H1 (cell line): Measurements from ENCODE around the gene SH3D19. TPM values are rescaled to one million over a fixed set of nuclear protein-coding genes. Genes with fewer than 3 reads are reported as not detected.

Experiments
- CTCF ChIA-PET: fragments of 300-600 bp; sonication (Branson Sonifier 250); formaldehyde crosslinking; loops from one replicate; lab custom pipeline; 2021; ENCODE audit not compliant: partially characterized antibody; lab: Charles Lee
- POLR2A ChIA-PET: fragments of 300-600 bp; sonication (Branson Sonifier 250); formaldehyde crosslinking; loops from one replicate; lab custom pipeline; 2021; ENCODE audit warnings: inconsistent platforms; ENCODE audit not compliant: partially characterized antibody; lab: Charles Lee
- DNase-seq, 2 experiments: peaks; one replicate each; pipeline versions ENCODE4 v3.0.0 to v3.0.0-alpha.2; 2010 to 2022; ENCODE audit warnings: low spot score in 2 of 2, low read depth in 1 of 2, mixed read lengths in 1 of 2
- FAIRE-seq: peaks from 2 replicates; lab custom pipeline; 2011; peaks lifted over from hg19 to GRCh38; lab: Jason Lieb, UNC
- H2AFZ ChIP-seq: 2 replicates; pipeline ENCODE4 v1.8.1; 2012; ENCODE audit warnings: low read length, inconsistent platforms
- H2AK5ac ChIP-seq: 2 replicates; pipeline ENCODE4 v1.6.1; 2013; ENCODE audit warnings: low read depth, low read length
- H2BK120ac ChIP-seq: replicated peaks from 2 replicates; pipeline ENCODE3; 2013; ENCODE audit warnings: low read depth, low read length, inconsistent platforms
- H2BK12ac ChIP-seq: 2 replicates; pipeline ENCODE4 v1.6.1; 2013; ENCODE audit warnings: low read depth, low read length
- H2BK15ac ChIP-seq: 2 replicates; pipeline ENCODE4 v1.6.1; 2013; ENCODE audit warnings: low read length
- H2BK20ac ChIP-seq: 2 replicates; pipeline ENCODE4 v1.6.1; 2013; ENCODE audit warnings: low read length
- H2BK5ac ChIP-seq: 2 replicates; pipeline ENCODE4 v1.6.1; 2013; ENCODE audit warnings: low read depth, low read length
- H3K14ac ChIP-seq: 2 replicates; pipeline ENCODE4 v1.6.1; 2013; ENCODE audit warnings: inconsistent platforms; ENCODE audit not compliant: insufficient read length
- H3K18ac ChIP-seq: 2 replicates; pipeline ENCODE4 v1.6.1; 2013; ENCODE audit warnings: low read length; ENCODE audit errors: extremely low read depth
- H3K23ac ChIP-seq: 2 replicates; pipeline ENCODE4 v1.6.1; 2013; ENCODE audit warnings: inconsistent platforms; ENCODE audit not compliant: insufficient read length
- H3K23me2 ChIP-seq: 2 replicates; pipeline ENCODE4 v1.6.1; 2013; ENCODE audit warnings: low read depth, low read length
- H3K27ac ChIP-seq: 2 replicates; pipeline ENCODE4 v1.6.1; 2011; ENCODE audit warnings: low read depth, low read length, inconsistent platforms
- H3K27me3 ChIP-seq, 4 experiments: replicated peaks in 1 of 4; 1 replicate in 1 of 4; 2 replicates in 3 of 4; pipeline versions ENCODE4 v1.6.1 to v1.8.1; 2011 to 2013; ENCODE audit warnings: low read length in 3 of 4, mild to moderate bottlenecking in 3 of 4, inconsistent platforms in 2 of 4, mixed read lengths in 2 of 4, moderate library complexity in 1 of 4; ENCODE audit not compliant: control insufficient read depth in 3 of 4, insufficient read depth in 3 of 4; ENCODE audit errors: extremely low read depth in 1 of 4
- H3K36me3 ChIP-seq, 4 experiments: 2 replicates each; pipeline versions ENCODE4 v1.6.1 to v1.8.1; 2011 to 2013; ENCODE audit warnings: mild to moderate bottlenecking in 4 of 4, low read length in 3 of 4, moderate library complexity in 2 of 4, control low read depth in 1 of 4, inconsistent platforms in 1 of 4; ENCODE audit not compliant: insufficient read depth in 4 of 4, control insufficient read depth in 2 of 4
- H3K4ac ChIP-seq: replicated peaks from 2 replicates; pipeline ENCODE3; 2013; ENCODE audit warnings: low read length, low read depth, mixed read lengths, inconsistent platforms; ENCODE audit not compliant: insufficient read length
- H3K4me1 ChIP-seq, 4 experiments: replicated peaks in 1 of 4; 1 replicate in 1 of 4; 2 replicates in 3 of 4; pipeline versions ENCODE4 v1.6.1 to v1.8.1; 2011 to 2013; ENCODE audit warnings: low read length in 3 of 4, inconsistent platforms in 2 of 4, mixed read lengths in 1 of 4; ENCODE audit not compliant: insufficient read depth in 4 of 4, control insufficient read depth in 3 of 4
- H3K4me2 ChIP-seq, 2 experiments: 2 replicates each; pipeline versions ENCODE4 v1.6.1 to v1.8.1; 2011 to 2013; ENCODE audit warnings: low read depth in 2 of 2, low read length in 2 of 2, control low read depth in 1 of 2, inconsistent platforms in 1 of 2, mild to moderate bottlenecking in 1 of 2; ENCODE audit not compliant: insufficient read depth in 1 of 2
- H3K4me3 ChIP-seq, 4 experiments: fragments of 200-600, 300-600 bp in 1 of 4; sonication (generic), shearing (Covaris generic), sonication (Bioruptor Twin) in 1 of 4; 2 replicates each; pipeline versions ENCODE4 v1.5.1 to v1.8.1; 2011 to 2016; ENCODE audit warnings: low read length in 4 of 4, low read depth in 3 of 4, control low read depth in 2 of 4, inconsistent platforms in 2 of 4, mild to moderate bottlenecking in 2 of 4, mixed read lengths in 1 of 4, moderate library complexity in 1 of 4; ENCODE audit not compliant: insufficient read depth in 2 of 4; ENCODE audit errors: extremely low read depth in 1 of 4
- H3K56ac ChIP-seq: replicated peaks from 2 replicates; pipeline ENCODE3; 2013; ENCODE audit warnings: low read depth, mild to moderate bottlenecking, mixed read lengths, low read length, inconsistent platforms; ENCODE audit not compliant: insufficient read length
- H3K79me1 ChIP-seq: 2 replicates; pipeline ENCODE4 v1.6.1; 2013; ENCODE audit warnings: low read depth, low read length, control low read depth
- H3K79me2 ChIP-seq, 2 experiments: 2 replicates each; pipeline versions ENCODE4 v1.6.1 to v1.8.1; 2012 to 2013; ENCODE audit warnings: low read length in 2 of 2, mild to moderate bottlenecking in 2 of 2, inconsistent platforms in 1 of 2; ENCODE audit not compliant: insufficient read depth in 2 of 2, control insufficient read depth in 1 of 2
- H3K9ac ChIP-seq, 4 experiments: replicated peaks in 1 of 4; 1 replicate in 1 of 4; 2 replicates in 3 of 4; pipeline versions ENCODE4 v1.6.1 to v1.8.1; 2011 to 2013; ENCODE audit warnings: low read depth in 3 of 4, low read length in 3 of 4, control low read depth in 2 of 4, mild to moderate bottlenecking in 2 of 4, moderate library complexity in 2 of 4, inconsistent platforms in 1 of 4; ENCODE audit errors: extremely low read depth in 1 of 4
- H3K9me3 ChIP-seq, 2 experiments: 2 replicates each; pipeline versions ENCODE4 v1.6.1 to v1.8.1; 2012 to 2013; ENCODE audit warnings: mild to moderate bottlenecking in 2 of 2, moderate library complexity in 2 of 2, control low read depth in 1 of 2, inconsistent platforms in 1 of 2, low read depth in 1 of 2, low read length in 1 of 2, mixed read lengths in 1 of 2; ENCODE audit not compliant: insufficient read depth in 2 of 2
- H4K20me1 ChIP-seq, 2 experiments: replicated peaks in 1 of 2; 2 replicates each; pipeline versions ENCODE3 to v1.8.1; 2011 to 2013; ENCODE audit warnings: inconsistent platforms in 2 of 2, low read length in 2 of 2, mild to moderate bottlenecking in 1 of 2; ENCODE audit not compliant: insufficient read depth in 2 of 2, control insufficient read depth in 1 of 2
- H4K5ac ChIP-seq: 2 replicates; pipeline ENCODE4 v1.6.1; 2013; ENCODE audit warnings: low read length, low read depth, mixed read lengths, inconsistent platforms; ENCODE audit not compliant: insufficient read length
- H4K8ac ChIP-seq: 2 replicates; pipeline ENCODE4 v1.8.0; 2013; ENCODE audit warnings: mild to moderate bottlenecking, moderate library complexity, low read length, inconsistent platforms; ENCODE audit not compliant: insufficient read depth; ENCODE audit errors: extremely low read depth
- H4K91ac ChIP-seq: replicated peaks from 2 replicates; pipeline ENCODE3; 2013; ENCODE audit warnings: low read length, mixed read lengths, inconsistent platforms; ENCODE audit not compliant: insufficient read length
- BACH1 ChIP-seq: IDR thresholded peaks from 2 replicates; pipeline ENCODE4 v1.6.1; 2012; ENCODE audit warnings: low read length, improper control_type of control experiment
- BRCA1 ChIP-seq: IDR thresholded peaks from 2 replicates; pipeline ENCODE4 v1.6.1; 2012; ENCODE audit warnings: low read depth, low read length, improper control_type of control experiment
- CBX8 ChIP-seq: fragments of 300-800, 300-1000 bp; sonication (generic); IDR thresholded peaks from 2 replicates; pipeline ENCODE4 v1.7.1; 2016; ENCODE audit warnings: low read depth, low read length, borderline replicate concordance
- CEBPB ChIP-seq: IDR thresholded peaks from 2 replicates; pipeline ENCODE4 v1.6.1; 2012; ENCODE audit warnings: low read depth, low read length
- CHD2 ChIP-seq: IDR thresholded peaks from 2 replicates; pipeline ENCODE4 v1.6.1; 2012; ENCODE audit warnings: low read length, improper control_type of control experiment
- EZH2 ChIP-seq: fragments of 200-600 bp; sonication (generic); IDR thresholded peaks from 2 replicates; pipeline ENCODE4 v1.7.1; 2012; ENCODE audit warnings: low read depth, mild to moderate bottlenecking, moderate library complexity, low read length, inconsistent platforms; ENCODE audit not compliant: severe bottlenecking
- FOSL1 ChIP-seq: IDR thresholded peaks from 2 replicates; pipeline ENCODE4 v1.6.1; 2011; ENCODE audit warnings: mild to moderate bottlenecking, low read depth, low read length, moderate library complexity; ENCODE audit not compliant: insufficient read depth
- MAX ChIP-seq: IDR thresholded peaks from 2 replicates; pipeline ENCODE4 v1.6.1; 2012; ENCODE audit warnings: inconsistent platforms
- RXRA ChIP-seq: IDR thresholded peaks from 2 replicates; pipeline ENCODE4 v1.6.1; 2011; ENCODE audit warnings: low read depth, mild to moderate bottlenecking, low read length, moderate library complexity; ENCODE audit not compliant: insufficient read depth
- SAP30 ChIP-seq: fragments of 300-600 bp; sonication (generic); IDR thresholded peaks from 2 replicates; pipeline ENCODE4 v1.7.1; 2012; ENCODE audit warnings: low read length, moderate library complexity, mild to moderate bottlenecking, inconsistent platforms; ENCODE audit not compliant: insufficient read depth, insufficient replicate concordance
- SP1 ChIP-seq: IDR thresholded peaks from 2 replicates; pipeline ENCODE4 v1.6.1; 2011; ENCODE audit warnings: low read depth, low read length
- TCF12 ChIP-seq: IDR thresholded peaks from 2 replicates; pipeline ENCODE4 v1.6.1; 2011; ENCODE audit warnings: low read depth, mild to moderate bottlenecking, low read length
- USF2 ChIP-seq: IDR thresholded peaks from 2 replicates; pipeline ENCODE4 v1.6.1; 2011; ENCODE audit warnings: low read length, improper control_type of control experiment
- ZNF274 ChIP-seq: IDR thresholded peaks from 2 replicates; pipeline ENCODE4 v1.7.0; 2012; ENCODE audit warnings: low read length, borderline replicate concordance; ENCODE audit errors: extremely low read depth
- WGBS, 2 experiments: shearing (Covaris generic) in 1 of 2; methylation state at CpG; one replicate each; pipeline versions ENCODE4 v1.1.6 to v1.1.7; 2013 to 2015; ENCODE audit warnings: low lambda C conversion rate in 2 of 2, mixed read lengths in 2 of 2, inconsistent platforms in 1 of 2, low coverage in 1 of 2, missing lambda C conversion rate in 1 of 2; ENCODE audit not compliant: insufficient replicate concordance in 2 of 2, insufficient coverage in 1 of 2, insufficient read length in 1 of 2; ENCODE audit errors: extremely low coverage in 1 of 2, missing lambda C conversion rate in 1 of 2; 5-methylcytosine and 5-hydroxymethylcytosine counted together
- polyA plus RNA-seq, 7 experiments: library from polyadenylated mRNA; depleted of rRNA in 3 of 7; stranded (reverse) in 5 of 7; unstranded in 2 of 7; fragments of >200 nt in 5 of 7; fragments of 200-250 nt in 2 of 7; gene quantifications; 1 replicate in 5 of 7; 2 replicates in 1 of 7; 4 replicates in 1 of 7; pipeline versions ENCODE4 v1.2.1 to v1.2.3, GENCODE V29; 2011 to 2013; ENCODE audit warnings: missing spikeins in 2 of 7, mixed read lengths in 2 of 7
- total RNA-seq: library from RNA; stranded (reverse); fragmentation: NEBNext Ultra II Directional; extraction: Animal tissue kit (Norgen Biotek cat#: 25700); gene quantifications from 2 replicates; pipeline ENCODE4 v1.2.1, GENCODE V29; 2021

Gene SH3D19
- total and polyA plus RNA-seq, 2 of the 8 experiments (the other 6 are each of a cell fraction or from before 2014, with no cell fraction given) = 11.7 to 51.3 TPM

DNA sequence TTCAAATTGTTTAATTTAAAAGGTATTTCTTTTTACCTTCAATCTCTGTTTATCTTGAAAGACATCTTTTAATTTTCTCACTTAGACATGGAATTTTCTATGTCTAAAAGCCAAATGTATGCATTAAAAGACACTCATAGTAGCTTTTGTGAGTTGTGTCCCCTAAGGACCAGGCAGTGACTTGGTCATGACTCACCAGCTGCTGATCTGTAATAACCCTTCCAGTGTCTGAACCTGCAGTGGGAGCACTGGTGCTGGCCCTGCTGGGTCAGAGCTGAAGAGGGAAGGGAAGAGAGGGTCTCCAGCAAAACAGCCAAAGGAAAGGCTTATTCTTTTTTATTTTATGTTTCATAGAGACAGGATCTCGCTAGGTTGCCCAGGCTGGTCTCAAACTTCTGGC lies 31.1 kb upstream of the SH3D19 start:
- no peaks in the 10 kb centered on the region for H3K9me3 ChIP-seq
- ChIA-PET CTCF (interaction anchor here (0.7 to 1.7 kb wide), 7 partner anchors 9 to 248 kb away, joined by 3 to 5 read pairs (median 3); no protein-coding TSS in a partner anchor), POLR2A (no interaction called here)
- H3K79me2 ChIP-seq = no peaks in the 10 kb centered on the region
- no peak overlapping the region for H4K5ac ChIP-seq
- no peak overlapping the region for H2AK5ac ChIP-seq
- no peak overlapping the region for H2BK20ac ChIP-seq
- no peak overlapping the region for H3K27ac ChIP-seq
- H2BK12ac ChIP-seq = no peak overlapping the region
- H3K9ac ChIP-seq = no peak overlapping the region
- H2BK120ac ChIP-seq = no peak overlapping the region
- DNase-seq = no peak
- H3K56ac ChIP-seq = no peak overlapping the region
- 92% methylated on average over 1 of the region's 1 CpG; no CpG with 5 or more reads in 1 of the 2 experiments for WGBS, 2 experiments
- H3K79me1 ChIP-seq = no peaks in the 10 kb centered on the region
- no peak overlapping the region for H2BK5ac ChIP-seq
- no peak overlapping the region for H3K18ac ChIP-seq
- no peaks in the 10 kb centered on the region for H3K36me3 ChIP-seq
- no peaks in the 10 kb centered on the region for H3K4me1 ChIP-seq
- H3K23me2 ChIP-seq = peaks cover 2% of the 10 kb centered on the region; the same call in 1 of the 2 replicates
- no peak overlapping the region for H3K4ac ChIP-seq
- no peak for FAIRE-seq
- H4K20me1 ChIP-seq = no peaks in the 10 kb centered on the region
- no peak overlapping the region for H4K8ac ChIP-seq
- no peaks in the 10 kb centered on the region; a peak in 1 of 7 replicates for H3K27me3 ChIP-seq
- H2BK15ac ChIP-seq = no peak overlapping the region
- no peak overlapping the region for H3K4me3 ChIP-seq
- no peak overlapping the region for H3K4me2 ChIP-seq
- H3K14ac ChIP-seq = no peak overlapping the region
- no peak overlapping the region for H4K91ac ChIP-seq
- H2AFZ ChIP-seq = no peak overlapping the region
- H3K23ac ChIP-seq = no peak overlapping the region
- no peak for TF ChIP-seq MAX
- TF ChIP-seq CBX8 = no peak
- TF ChIP-seq CEBPB = no peak
- no peak for TF ChIP-seq ZNF274
- TF ChIP-seq BRCA1 = no peak
- TF ChIP-seq BACH1 = no peak
- TF ChIP-seq SAP30 = no peak
- no peak for TF ChIP-seq USF2
- TF ChIP-seq EZH2 = no peak
- no peak for TF ChIP-seq TCF12
- TF ChIP-seq RXRA = no peak
- TF ChIP-seq SP1 = no peak
- no peak for TF ChIP-seq CHD2
- TF ChIP-seq FOSL1 = no peak
